GM18907 (cell line): ENCODE results near the gene ABHD17A.

ENCODE experiments used
- ATAC-seq: cut with Tn5 transposase; IDR thresholded peaks from one replicate; pipeline ENCODE4 v1.9.1; 2021; ENCODE audit warnings: mild to moderate bottlenecking, moderate library complexity; ENCODE audit not compliant: unreplicated experiment

Gene ABHD17A

DNA sequence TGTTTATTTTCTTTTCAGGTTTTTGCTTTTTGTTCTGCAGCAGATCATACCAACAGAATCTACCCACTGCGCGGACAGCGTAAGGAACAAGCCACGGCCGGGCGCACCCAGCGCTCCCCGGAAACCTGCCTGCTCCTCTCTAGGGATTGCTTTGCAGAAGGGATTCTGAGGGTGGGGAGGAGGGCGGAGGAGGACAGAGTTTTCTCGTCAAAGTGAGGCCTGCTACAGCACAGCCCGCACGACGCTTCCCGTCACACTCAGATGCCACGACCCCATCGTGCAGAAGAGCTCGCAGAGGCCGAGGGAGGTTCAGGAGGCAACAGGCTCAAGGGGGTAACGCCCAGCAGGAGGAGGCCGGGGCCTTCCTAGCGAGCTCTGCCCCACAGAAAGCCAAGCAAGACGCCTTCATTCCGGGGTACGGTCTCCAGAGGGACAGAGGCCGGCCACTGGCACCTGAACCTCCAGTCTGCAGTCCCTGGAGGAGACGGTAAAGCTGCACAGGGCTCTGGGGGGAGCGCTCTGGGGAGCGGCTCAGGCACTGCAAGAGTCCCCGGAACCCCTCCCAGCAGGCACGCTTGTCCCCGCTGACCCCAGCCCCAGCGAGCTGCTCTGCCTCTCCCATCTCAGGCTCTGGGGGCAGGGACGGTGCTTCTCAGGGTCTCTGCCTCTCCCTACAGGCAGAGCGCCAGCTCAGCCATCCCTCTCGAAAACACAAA lies 43.9 kb downstream of the ABHD17A start:
- no peak for ATAC-seq

DNA sequence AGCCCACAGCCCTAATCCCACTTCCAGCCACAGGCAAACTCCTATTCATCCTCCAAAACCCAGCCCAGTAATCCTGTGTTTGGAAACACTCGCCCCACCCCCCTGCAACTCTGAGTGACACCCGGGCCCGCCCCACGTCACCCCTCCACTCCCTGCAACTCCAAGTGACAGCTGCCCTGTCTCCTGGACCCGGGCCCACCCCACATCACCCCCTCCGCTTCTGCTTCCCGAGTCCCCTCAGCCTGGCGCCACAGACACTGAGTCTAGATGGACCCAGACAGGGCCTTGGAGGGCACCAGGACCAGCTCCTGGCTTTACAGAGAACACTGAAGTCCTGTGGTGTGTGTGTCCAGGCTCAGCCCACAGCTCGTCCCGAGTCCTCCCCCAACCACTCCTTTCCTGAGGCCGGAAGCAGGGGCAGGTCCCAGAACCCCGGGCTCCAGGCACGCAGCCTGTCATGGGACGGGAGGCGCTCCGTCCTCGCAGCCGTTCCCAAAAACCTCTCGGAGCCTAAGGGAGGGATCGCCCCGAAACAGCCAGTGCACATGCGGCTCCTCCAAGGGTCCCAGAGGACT lies 44.7 kb downstream of the ABHD17A start:
- no peak for ATAC-seq

DNA sequence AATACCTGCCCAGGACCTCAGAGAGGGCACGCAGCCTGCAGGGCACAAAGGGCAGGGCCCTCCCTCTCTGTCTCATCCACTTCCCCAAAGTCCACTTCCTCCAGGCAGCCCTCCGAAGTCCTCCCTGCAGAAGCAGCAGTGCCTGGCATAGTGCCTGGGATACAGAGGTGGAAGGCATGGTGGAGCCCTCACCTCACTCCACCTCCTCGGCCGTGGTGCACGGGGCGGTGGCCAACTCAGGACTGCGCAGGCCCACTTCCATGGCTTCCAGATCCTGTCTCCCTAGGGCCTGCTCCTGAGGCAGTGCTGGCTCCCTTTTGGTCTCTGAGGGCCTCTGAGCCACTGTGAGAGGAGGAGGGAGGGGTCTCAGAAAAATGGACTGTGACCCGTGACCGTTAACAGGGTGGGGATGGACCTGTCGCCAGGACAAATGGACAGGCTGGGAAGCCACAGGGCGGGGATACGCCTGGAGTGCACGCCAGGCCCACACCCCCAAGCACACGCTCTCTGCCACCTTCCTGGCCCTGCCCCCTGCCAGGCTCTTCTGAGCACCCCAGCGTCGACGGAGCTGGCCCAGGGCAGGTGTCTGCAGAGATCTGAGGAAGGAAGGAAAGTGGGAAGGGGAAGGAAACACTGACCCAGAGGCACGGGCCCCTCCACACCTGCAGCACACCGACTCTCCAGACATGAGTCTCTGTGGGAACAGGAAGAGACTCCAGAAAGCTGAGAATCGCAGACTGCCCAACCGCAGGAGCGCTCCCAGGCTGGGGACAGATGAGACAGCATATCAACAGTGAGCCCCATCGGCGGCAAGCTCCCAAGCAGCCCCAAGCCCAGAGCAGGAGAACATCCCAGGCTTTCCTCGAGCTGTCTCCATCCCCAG lies 45.4 kb downstream of the ABHD17A start:
- ATAC-seq: no peak

DNA sequence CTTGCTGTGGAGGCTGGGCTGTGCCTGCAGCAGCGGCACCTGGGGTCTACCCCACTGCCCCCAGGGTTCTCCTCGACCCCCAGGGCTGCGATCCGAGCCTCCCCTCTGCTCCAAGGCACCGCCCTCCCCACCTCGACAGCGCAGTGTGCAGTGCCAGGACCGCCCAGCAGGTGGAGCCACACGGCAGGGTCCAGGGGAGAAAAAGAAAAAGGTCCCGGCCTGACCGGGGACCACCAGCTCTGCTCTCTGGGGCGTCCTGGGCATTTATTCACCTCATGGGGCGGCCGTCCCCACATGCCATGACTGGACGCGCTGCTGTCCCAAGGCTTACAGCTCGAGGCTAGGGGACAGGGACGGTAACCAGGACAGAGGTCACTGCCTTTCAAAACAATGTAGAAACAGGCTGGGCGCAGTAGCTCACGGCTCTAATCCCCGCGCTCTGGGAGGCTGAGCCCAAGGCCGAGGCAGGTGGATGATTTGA lies 47.6 kb downstream of the ABHD17A start:
- no peak for ATAC-seq

GRCh38 chr19:1837222-1837565 lies 48.1 kb downstream of the ABHD17A start:
- ATAC-seq: no peak

DNA sequence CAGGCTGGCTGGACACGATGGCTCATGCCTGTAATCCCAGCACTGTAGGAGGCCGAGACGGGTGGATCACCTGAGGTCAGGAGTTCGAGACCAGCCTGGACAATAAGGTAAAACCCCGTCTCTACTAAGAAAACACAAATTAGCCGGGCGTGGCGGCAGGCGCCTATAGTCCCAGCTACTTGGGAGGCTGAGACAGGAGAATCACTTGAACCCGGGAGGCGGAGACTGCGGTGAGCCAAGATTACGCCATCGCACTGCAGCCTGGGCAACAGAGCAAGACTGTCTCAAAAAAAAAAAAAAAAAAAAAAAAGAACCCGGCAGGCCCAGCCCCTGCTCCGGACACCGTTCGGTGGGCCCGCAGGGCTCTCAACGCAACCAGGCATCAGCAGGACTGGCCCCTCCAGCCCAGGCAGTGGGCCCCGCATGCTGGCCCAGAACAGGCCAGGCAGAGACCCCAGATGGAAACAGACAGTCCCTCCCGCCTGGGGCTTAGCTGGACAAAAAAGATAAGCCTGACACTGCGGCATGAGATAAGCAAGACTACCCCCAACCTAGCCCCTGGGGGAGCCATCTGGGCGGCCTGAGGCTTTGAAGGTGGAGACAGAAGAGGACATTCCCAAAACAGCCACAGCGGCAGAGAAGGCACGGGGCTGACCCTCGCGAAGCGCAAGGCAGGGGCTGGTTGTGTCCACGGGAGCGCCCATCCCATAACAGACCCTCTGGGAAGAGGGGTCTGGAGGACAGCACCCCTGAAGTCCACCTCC lies 48.7 kb downstream of the ABHD17A start:
- no peak for ATAC-seq

- ATAC-seq: no peak
Observed at GRCh38 chr19:1833540-1833939, 51.8 kb downstream of the ABHD17A start.

DNA sequence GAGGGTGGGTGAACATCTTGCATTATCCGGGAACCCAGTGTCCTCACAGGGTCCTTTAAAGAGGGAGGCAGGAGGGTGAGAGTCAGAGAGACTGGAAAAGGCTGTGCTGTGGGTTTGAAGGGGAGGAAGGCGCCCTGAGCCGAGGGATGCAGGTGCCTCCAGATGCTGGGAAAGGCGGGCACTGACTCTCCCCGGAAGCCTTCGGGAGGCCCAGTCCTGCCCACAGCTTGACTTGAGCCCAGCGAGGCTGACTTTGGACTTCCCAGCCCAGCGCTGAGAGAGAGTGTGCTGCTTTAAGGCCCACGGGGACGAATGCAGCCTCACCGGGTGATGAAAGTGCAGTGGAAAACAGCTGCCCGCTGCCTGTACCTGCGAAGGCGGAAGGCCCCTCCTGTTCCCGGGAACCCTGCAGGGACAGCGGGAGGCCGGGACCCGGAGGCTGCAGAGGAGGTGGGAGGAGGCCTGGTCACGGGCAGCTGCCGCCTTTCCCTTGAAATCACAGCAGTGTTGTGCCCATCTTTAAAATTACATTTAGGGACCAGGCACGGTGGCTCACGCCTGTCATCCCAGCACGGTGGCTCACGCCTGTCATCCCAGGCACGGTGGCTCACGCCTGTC lies 53.1 kb downstream of the ABHD17A start:
- no peak for ATAC-seq

- ATAC-seq: no peak
Observed at GRCh38 chr19:1830978-1831377, 54.3 kb downstream of the ABHD17A start.

- ATAC-seq: no peak
Observed at GRCh38 chr19:1830568-1830967, 54.7 kb downstream of the ABHD17A start.

GRCh38 chr19:1829958-1830357 lies 55.3 kb downstream of the ABHD17A start:
- no peak for ATAC-seq

DNA sequence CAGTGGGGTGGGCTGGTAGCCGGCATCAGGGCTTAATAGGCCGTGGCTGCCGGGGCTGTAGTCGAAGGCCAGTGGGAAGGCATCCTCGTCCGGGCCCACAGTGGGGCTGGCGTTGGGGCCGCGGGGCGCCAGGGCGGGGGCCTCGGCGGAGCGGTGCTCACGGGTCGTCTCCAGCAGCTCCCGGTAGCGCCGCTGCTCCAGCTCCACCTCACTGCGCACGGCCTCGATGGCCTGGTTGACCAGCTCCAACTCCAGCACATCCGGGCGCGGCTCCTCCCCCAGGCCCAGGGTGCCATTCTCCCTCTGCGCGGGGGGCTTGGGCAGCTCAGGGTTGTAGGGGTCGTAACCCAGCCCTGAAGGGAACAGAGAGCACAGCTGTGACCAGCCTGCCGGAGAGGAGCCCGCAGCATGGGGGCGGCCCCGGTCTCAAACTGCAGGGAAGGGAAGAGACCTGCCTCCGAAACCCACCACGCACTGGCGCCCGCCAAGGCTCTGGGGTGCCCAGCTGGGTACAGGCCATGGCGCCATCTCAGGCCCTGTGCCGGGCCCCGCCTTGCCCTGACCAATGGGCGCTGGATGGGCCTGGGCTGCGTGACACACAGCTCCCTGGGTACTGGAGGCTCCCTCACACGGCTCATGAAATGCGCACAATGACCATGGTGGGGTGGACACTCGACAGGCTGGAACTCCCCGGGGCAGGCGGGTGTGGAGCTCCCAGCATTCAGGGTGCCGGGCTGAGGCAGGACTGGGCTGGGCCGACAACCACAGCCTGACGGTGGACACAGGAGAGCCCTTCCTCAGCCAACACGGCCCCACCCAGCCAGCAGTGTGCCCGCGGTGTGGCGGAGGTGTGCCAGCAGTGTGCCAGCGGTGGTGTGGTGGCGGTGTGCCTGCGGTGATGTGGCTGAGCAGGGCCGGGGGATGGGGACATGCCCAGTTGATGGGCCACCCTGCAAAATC lies 56.7 kb downstream of the ABHD17A start:
- ATAC-seq: no peak

DNA sequence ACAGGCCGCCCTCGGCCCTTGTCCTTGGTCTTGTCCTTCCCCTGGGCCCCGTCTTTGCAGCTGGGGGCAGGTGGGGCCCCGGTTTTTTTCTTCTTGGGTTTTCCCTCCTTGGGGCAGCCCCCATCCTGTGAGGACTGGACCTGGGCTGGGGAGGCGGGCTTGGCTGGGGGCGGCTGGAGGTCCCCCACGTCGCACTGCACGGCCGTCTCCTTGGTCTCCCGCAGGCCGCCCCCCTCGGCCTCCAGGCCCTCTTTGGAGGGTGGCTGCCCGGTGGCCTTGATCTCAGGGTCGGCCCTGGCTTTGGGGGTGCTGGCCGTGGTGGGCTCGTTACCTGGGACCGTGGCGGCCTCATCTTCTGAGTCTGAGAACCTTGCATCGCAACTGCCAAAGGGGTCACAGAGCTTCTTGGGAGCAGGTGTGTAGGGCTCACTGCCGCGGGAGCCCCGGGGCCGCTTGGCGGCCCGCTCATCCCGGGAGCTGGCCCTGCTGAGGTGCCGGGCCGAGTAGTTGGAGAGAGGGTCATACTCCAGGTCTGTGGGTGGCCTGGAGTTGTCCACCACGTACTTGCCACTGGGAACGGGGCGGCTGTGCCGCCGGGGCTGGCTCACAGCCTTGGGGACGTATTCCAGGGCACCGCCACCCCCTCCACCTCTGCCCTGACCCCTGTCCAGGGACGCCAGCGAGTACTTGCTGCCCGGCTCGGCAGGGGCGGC lies 57.6 kb downstream of the ABHD17A start:
- ATAC-seq: no peak
